Gastroesophageal sphincter (tissue), 4 donors: ENCODE measurements around the gene OR6X1. TPM values are rescaled to one million over a fixed set of nuclear protein-coding genes. Genes with fewer than 3 reads are reported as not detected.
"Not testable (repeated sequence)": the region's sequence is repeated elsewhere in the genome, so short reads cannot be mapped to it uniquely, and the experiment has no call there.

Experiments used
- ATAC-seq: fragments of 150-250 bp; one replicate; pipeline ENCODE4 v1.9.1; 2016; ENCODE audit warnings: mild to moderate bottlenecking, moderate library complexity
- H3K27ac ChIP-seq, 4 donors: fragments of 200-600 bp; sonication (generic) in 3 of 4; 1 replicate in 3 of 4; 2 replicates in 1 of 4; pipeline ENCODE4 v1.5.1; 2016 to 2019
- H3K27me3 ChIP-seq: fragments of 200-600 bp; sonication (generic); one replicate; pipeline ENCODE4 v1.5.1; 2019
- H3K36me3 ChIP-seq, 2 donors: fragments of 200-600 bp; sonication (generic); one replicate each; pipeline ENCODE4 v1.5.1; 2019; ENCODE audit warnings: control low read depth in 1 of 2
- H3K4me1 ChIP-seq, 3 donors: fragments of 200-600 bp; sonication (generic); 1 replicate in 2 of 3; 2 replicates in 1 of 3; pipeline ENCODE4 v1.5.1; 2016 to 2019; ENCODE audit warnings: control low read depth in 2 of 3
- H3K4me3 ChIP-seq, 2 donors: fragments of 200-600 bp; sonication (generic); one replicate each; pipeline ENCODE4 v1.5.1; 2019; ENCODE audit warnings: mild to moderate bottlenecking in 1 of 2, moderate library complexity in 1 of 2
- H3K9me3 ChIP-seq, 3 donors: fragments of 200-600 bp; sonication (generic); one replicate each; pipeline ENCODE4 v1.5.1; 2017 to 2019; ENCODE audit warnings: control low read depth in 2 of 3
- EP300 ChIP-seq: sonication (generic); formaldehyde crosslinking; IDR thresholded peaks from one replicate; pipeline ENCODE4 v1.6.1; 2017; ENCODE audit warnings: antibody characterized with exemption, mild to moderate bottlenecking
- POLR2A ChIP-seq, 2 donors: fragments of 450-650 bp; IDR thresholded peaks; one replicate each; pipeline ENCODE4 v1.6.1; 2017; ENCODE audit warnings: antibody characterized with exemption in 2 of 2, mild to moderate bottlenecking in 2 of 2, moderate library complexity in 1 of 2
- POLR2AphosphoS5 ChIP-seq: sonication (generic); formaldehyde crosslinking; IDR thresholded peaks from one replicate; pipeline ENCODE4 v1.6.1; 2017; ENCODE audit warnings: antibody characterized with exemption
- WGBS, 2 donors: methylation state at CpG; one replicate each; pipeline ENCODE4 v1.1.5; 2018; ENCODE audit warnings: low coverage in 1 of 2; 5-methylcytosine and 5-hydroxymethylcytosine counted together
- total RNA-seq, 4 donors: library from RNA; depleted of rRNA; stranded (reverse); fragments of >200 nt; gene quantifications; one replicate each; pipeline ENCODE4 v1.1.0, GENCODE V29; 2016
- TF ChIP-seq, protein P1 (sequence below), 4 experiments: fragments of 200-600 bp in 2 of 4; fragments of 450-650 bp in 2 of 4; sonication (generic) in 1 of 4; IDR thresholded peaks; one replicate each; pipeline ENCODE4 v1.5.1; 2017 to 2019; ENCODE audit warnings: antibody characterized with exemption in 4 of 4, mild to moderate bottlenecking in 2 of 4, moderate library complexity in 2 of 4

Gene OR6X1
- total RNA-seq, 4 donors from 2014 or later = not detected

DNA sequence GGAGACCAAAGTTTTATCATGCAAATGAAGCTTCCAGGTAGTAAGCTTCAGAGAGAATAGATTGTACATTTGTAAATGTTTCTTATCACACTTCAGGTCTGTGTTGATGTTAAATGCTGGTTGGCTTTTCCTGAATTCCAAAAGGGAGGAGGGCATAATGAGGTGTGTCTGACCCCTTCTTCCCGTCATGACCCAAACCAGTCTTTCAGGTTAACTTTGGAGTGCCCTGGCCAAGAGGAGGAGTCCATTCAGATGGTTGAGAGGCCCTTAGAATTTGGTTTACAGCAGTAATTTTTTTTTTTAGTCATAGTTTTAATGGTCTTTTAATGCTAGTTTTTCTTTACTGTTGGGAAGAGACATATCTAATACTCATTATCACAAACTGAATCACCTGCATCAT is 2.5 kb downstream of the OR6X1 start:
- no peaks in the 10 kb centered on the region for H3K36me3 ChIP-seq
- 57 to 62% methylated on average over 1 of the region's 1 CpG for WGBS, 2 donors
- H3K27me3 ChIP-seq = peaks cover 6% of the 10 kb centered on the region
- TF ChIP-seq EP300 (no peak), POLR2A (IDR thresholded peaks at IDR 0.05) (no peak), POLR2AphosphoS5 (no peak)
- TF ChIP-seq, protein P1, sequence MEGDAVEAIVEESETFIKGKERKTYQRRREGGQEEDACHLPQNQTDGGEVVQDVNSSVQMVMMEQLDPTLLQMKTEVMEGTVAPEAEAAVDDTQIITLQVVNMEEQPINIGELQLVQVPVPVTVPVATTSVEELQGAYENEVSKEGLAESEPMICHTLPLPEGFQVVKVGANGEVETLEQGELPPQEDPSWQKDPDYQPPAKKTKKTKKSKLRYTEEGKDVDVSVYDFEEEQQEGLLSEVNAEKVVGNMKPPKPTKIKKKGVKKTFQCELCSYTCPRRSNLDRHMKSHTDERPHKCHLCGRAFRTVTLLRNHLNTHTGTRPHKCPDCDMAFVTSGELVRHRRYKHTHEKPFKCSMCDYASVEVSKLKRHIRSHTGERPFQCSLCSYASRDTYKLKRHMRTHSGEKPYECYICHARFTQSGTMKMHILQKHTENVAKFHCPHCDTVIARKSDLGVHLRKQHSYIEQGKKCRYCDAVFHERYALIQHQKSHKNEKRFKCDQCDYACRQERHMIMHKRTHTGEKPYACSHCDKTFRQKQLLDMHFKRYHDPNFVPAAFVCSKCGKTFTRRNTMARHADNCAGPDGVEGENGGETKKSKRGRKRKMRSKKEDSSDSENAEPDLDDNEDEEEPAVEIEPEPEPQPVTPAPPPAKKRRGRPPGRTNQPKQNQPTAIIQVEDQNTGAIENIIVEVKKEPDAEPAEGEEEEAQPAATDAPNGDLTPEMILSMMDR (IDR thresholded peaks at IDR 0.05) = no peak
- no peak overlapping the region for H3K27ac ChIP-seq
- no peaks in the 10 kb centered on the region for H3K4me1 ChIP-seq
- no peak overlapping the region for H3K4me3 ChIP-seq
- no peak for ATAC-seq
- no peaks in the 10 kb centered on the region for H3K9me3 ChIP-seq

DNA sequence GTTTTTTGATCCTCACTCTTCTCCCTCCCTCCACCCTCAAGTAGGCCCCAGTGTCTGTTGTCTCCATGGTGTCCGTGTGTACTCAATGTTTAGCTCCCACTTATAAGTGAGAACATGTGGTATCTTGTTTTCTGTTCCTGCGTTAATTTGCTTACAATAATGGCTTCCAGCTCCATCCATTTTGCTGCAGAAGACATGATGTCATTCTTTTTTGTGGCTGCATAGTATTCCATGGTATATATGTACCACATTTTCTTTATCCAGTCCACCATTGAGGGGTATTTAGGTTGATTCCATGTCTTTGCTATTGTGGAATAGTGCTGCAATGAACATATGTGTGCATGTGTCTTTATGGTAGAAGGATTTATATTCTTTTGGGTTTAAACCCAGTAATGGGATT is 6.0 kb downstream of the OR6X1 start:
- not testable (repeated sequence) for H3K36me3 ChIP-seq, H3K27me3 ChIP-seq, H3K4me3 ChIP-seq, H3K27ac ChIP-seq, H3K9me3 ChIP-seq, H3K4me1 ChIP-seq, ATAC-seq
- WGBS, 2 donors = 77 to 91% methylated on average over 2 of the region's 2 CpGs

DNA sequence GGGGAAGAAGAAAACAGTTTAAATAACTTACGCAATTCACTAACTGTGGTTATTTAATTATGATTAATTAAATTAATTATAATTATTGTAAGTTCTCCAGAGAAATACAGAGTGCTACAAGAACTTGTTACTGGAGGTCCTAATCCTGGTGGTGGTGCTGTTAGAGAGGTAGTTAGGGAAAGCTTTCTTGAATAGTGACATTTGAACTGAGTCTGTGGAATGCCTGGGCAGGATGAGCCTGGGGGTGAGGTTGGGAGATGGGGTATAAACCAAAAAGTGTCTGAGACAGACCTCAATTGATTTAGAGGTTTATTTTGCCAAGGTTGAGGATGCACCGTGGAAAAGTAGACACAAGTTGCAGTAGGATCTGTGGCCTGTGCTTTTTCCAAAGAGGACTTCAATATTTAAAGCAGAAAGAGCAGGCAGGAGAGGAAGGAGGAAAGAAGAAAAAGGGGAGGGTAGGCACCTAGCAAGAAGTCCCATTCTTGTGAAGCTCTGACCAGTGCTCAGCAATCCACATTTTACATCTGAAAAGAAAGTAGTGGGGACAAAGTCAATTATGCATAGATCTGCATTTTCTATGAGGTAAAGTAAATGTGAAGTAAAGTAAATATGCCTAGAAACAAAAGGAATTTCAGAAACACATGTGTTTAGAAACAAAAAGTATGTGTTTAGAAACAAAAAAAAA is 8.4 kb downstream of the OR6X1 start:
- Histone ChIP-seq H3K9me3 (no peaks in the 10 kb centered on the region), H3K27ac (no peak overlapping the region), H3K4me1 (peaks cover 0 to 9% (median 6%) of the 10 kb centered on the region in 3 donors), H3K36me3 (no peaks in the 10 kb centered on the region), H3K27me3 (no peaks in the 10 kb centered on the region), H3K4me3 (no peak overlapping the region)
- 40 to 61% methylated on average over 2 of the region's 2 CpGs for WGBS, 2 donors
- no peak for TF ChIP-seq POLR2A (IDR thresholded peaks at IDR 0.05)
- no peak for ATAC-seq

- no peaks in the 10 kb centered on the region for H3K9me3 ChIP-seq
- 38 to 48% methylated on average over 3 of the region's 3 CpGs for WGBS, 2 donors
- peaks cover 3 to 23% (median 13%) of the 10 kb centered on the region in 3 donors for H3K4me1 ChIP-seq
- H3K27ac ChIP-seq = no peak overlapping the region
- peaks cover 0 to 12% of the 10 kb centered on the region in 2 donors for H3K36me3 ChIP-seq
- peak overlapping the region in 1 of 2 donors; percentile 92 for H3K4me3 ChIP-seq
- ATAC-seq = no peak
- H3K27me3 ChIP-seq = no peaks in the 10 kb centered on the region
- TF ChIP-seq, protein P1 (IDR thresholded peaks at IDR 0.05) = no peak
Measured at GRCh38 chr11:123742724-123743120, 11.6 kb downstream of the OR6X1 start.

DNA sequence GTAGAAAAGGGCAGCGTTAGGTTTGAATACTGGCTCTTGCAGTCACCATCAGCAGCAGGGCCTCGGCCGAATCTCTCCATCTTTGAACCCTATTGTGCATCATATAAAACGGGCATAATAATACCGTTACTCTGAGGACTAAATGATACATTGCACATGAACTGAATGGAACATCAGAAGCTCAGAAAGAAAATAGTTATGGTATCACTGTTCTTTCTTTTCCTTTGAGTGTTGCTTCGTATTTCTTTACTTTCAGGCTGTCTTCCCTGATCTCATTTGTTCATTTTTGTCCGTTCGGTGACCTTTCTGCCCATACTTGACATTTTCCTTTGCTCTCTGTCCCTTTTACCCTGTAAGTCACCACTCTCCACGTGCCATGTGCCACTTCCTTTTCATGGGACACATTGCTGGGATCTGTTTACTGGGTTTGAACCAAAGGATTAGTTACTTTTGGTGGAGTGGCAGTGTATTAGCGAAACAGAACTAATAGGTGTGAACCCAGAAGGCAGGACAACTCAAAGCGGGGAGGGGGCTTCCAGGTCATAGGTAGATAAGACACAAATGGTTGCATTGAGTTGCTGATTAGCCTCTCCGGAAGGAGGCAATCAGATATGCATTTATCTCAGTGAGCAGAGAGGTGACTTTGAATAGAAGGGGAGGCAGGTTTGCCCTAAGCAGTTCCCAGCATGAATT is 12.1 kb downstream of the OR6X1 start:
- no peak for ATAC-seq
- Histone ChIP-seq H3K4me3 (peak overlapping the region; percentile 79 to 92), H3K4me1 (peaks cover 3 to 23% (median 13%) of the 10 kb centered on the region in 3 donors), H3K36me3 (peaks cover 0 to 16% of the 10 kb centered on the region in 2 donors), H3K27ac (peak overlapping the region in 2 of 4 donors; percentile 86), H3K9me3 (no peaks in the 10 kb centered on the region), H3K27me3 (no peaks in the 10 kb centered on the region)
- 21 to 23% methylated on average over 12 of the region's 12 CpGs for WGBS, 2 donors
- TF ChIP-seq POLR2AphosphoS5 (no peak), EP300 (no peak), POLR2A (IDR thresholded peaks at IDR 0.05) (no peak)
- TF ChIP-seq, protein P1 (IDR thresholded peaks at IDR 0.05) = no peak
